Caco-2 (cell line): Measurements from ENCODE around the gene SWAP70. TPM values are rescaled to one million over a fixed set of nuclear protein-coding genes. Genes with fewer than 3 reads are reported as not detected.

Source experiments
- BruUV-seq: library from RNA; stranded (reverse); fragments of 400-500 nt; replicated peaks from 2 replicates; lab custom pipeline; 2021; lab: Mats Ljungman, UMichigan
- CTCF ChIA-PET: fragments of 300-600 bp; sonication (Branson Sonifier 250); formaldehyde crosslinking; loops from one replicate; lab custom pipeline; 2022; ENCODE audit warnings: antibody characterized with exemption; lab: Charles Lee
- POLR2A ChIA-PET: fragments of 300-600 bp; sonication (Branson Sonifier 250); formaldehyde crosslinking; loops from one replicate; lab custom pipeline; 2022; ENCODE audit warnings: antibody characterized with exemption; lab: Charles Lee
- DNase-seq, 2 experiments: peaks; one replicate each; pipeline versions ENCODE4 v3.0.0 to v3.0.0-alpha.2; 2020 to 2022
- H3K27me3 ChIP-seq: replicated peaks from 2 replicates; pipeline ENCODE4 v1.6.0; 2011; ENCODE audit warnings: low read length; ENCODE audit not compliant: control insufficient read depth, insufficient read depth
- H3K36me3 ChIP-seq: 2 replicates; pipeline ENCODE4 v1.5.1; 2011; ENCODE audit warnings: low read length; ENCODE audit not compliant: control insufficient read depth, insufficient read depth
- H3K4me1 ChIP-seq: fragments of 250-450 bp; sonication (Bioruptor Pico); 2 replicates; pipeline ENCODE4 v1.5.1; 2020; ENCODE audit warnings: mild to moderate bottlenecking
- H3K4me3 ChIP-seq: 2 replicates; pipeline ENCODE4 v1.5.1; 2011; ENCODE audit warnings: low read depth, mild to moderate bottlenecking, control low read depth, low read length
- H3K9me3 ChIP-seq: fragments of 250-450 bp; sonication (Bioruptor Pico); 2 replicates; pipeline ENCODE4 v1.5.1; 2020; ENCODE audit warnings: mild to moderate bottlenecking, moderate library complexity
- H3K27ac Mint-ChIP-seq: one replicate; pipeline ENCODE4 v1.8.0; 2022; ENCODE audit warnings: mixed read lengths; ENCODE audit not compliant: unreplicated experiment
- H3K27me3 Mint-ChIP-seq: one replicate; pipeline ENCODE4 v1.8.0; 2022; ENCODE audit warnings: mixed read lengths; ENCODE audit not compliant: insufficient read depth, unreplicated experiment
- H3K36me3 Mint-ChIP-seq: one replicate; pipeline ENCODE4 v1.8.0; 2022; ENCODE audit warnings: mild to moderate bottlenecking, mixed read lengths; ENCODE audit not compliant: insufficient read depth, unreplicated experiment
- H3K4me1 Mint-ChIP-seq: one replicate; pipeline ENCODE4 v1.8.0; 2022; ENCODE audit warnings: low read depth, mixed read lengths; ENCODE audit not compliant: unreplicated experiment
- H3K4me3 Mint-ChIP-seq: one replicate; pipeline ENCODE4 v1.8.0; 2022; ENCODE audit warnings: mild to moderate bottlenecking, moderate library complexity, mixed read lengths; ENCODE audit not compliant: unreplicated experiment
- H3K9me3 Mint-ChIP-seq: one replicate; pipeline ENCODE4 v1.8.0; 2022; ENCODE audit warnings: mixed read lengths; ENCODE audit not compliant: unreplicated experiment
- intact Hi-C: fragments of 100-400 bp; cut with micrococcal nuclease; formaldehyde crosslinking; loops from one replicate; pipeline ENCODE4 v1.10.0; 2022; ENCODE audit not compliant: unreplicated experiment
- total RNA-seq: library from RNA; stranded (reverse); gene quantifications from 2 replicates; pipeline ENCODE4 v1.2.3, GENCODE V29; 2022
- TF ChIP-seq, protein P1 (sequence below), 2 experiments: fragments of 200-600 bp in 1 of 2; IDR thresholded peaks; 1 replicate in 1 of 2; 2 replicates in 1 of 2; pipeline versions ENCODE4 v1.5.1 to v1.8.0; 2011 to 2022; ENCODE audit warnings: antibody characterized with exemption in 1 of 2, control low read depth in 1 of 2, inconsistent platforms in 1 of 2, low read depth in 1 of 2, low read length in 1 of 2, mild to moderate bottlenecking in 1 of 2, moderate library complexity in 1 of 2; ENCODE audit not compliant: insufficient read depth in 1 of 2, severe bottlenecking in 1 of 2, unreplicated experiment in 1 of 2

The SWAP70 gene
- total RNA-seq, 1 experiment from 2014 or later: 42.4 TPM

DNA sequence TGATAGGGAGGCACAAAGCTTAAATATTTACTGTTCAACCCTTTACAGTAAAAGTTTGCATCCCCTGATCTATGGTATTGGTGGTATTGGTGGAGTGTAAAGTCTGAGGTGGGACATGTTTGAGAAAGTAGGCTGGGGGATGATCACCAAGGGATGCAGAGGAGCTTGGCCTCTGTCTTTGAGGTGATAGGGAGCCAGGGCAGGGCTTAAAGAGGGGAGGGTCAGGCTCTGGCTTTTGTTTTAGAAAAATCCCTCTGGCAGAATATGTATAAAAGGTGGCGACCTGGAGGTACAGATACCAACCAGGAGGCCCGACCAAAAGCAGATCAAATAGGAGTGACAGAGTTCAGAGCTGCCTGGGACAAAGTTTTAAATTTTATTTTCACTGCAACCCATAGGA, 59.0 kb downstream of the SWAP70 start:
- Histone ChIP-seq H3K4me3 (no peak overlapping the region), H3K36me3 (peaks cover 1% of the 10 kb centered on the region; the same call in 1 of the 2 replicates), H3K4me1 (no peaks in the 10 kb centered on the region; the same call in 1 of the 2 replicates), H3K27me3 (no peaks in the 10 kb centered on the region), H3K9me3 (no peaks in the 10 kb centered on the region)
- intact Hi-C loops: no loop called here
- Mint-ChIP-seq H3K9me3 (no peaks in the 10 kb centered on the region), H3K27ac (no peak overlapping the region), H3K27me3 (no peaks in the 10 kb centered on the region), H3K4me1 (no peaks in the 10 kb centered on the region), H3K4me3 (no peak overlapping the region), H3K36me3 (peaks cover 15% of the 10 kb centered on the region)
- ChIA-PET POLR2A (no interaction called here), CTCF (no interaction called here)
- TF ChIP-seq, protein P1, sequence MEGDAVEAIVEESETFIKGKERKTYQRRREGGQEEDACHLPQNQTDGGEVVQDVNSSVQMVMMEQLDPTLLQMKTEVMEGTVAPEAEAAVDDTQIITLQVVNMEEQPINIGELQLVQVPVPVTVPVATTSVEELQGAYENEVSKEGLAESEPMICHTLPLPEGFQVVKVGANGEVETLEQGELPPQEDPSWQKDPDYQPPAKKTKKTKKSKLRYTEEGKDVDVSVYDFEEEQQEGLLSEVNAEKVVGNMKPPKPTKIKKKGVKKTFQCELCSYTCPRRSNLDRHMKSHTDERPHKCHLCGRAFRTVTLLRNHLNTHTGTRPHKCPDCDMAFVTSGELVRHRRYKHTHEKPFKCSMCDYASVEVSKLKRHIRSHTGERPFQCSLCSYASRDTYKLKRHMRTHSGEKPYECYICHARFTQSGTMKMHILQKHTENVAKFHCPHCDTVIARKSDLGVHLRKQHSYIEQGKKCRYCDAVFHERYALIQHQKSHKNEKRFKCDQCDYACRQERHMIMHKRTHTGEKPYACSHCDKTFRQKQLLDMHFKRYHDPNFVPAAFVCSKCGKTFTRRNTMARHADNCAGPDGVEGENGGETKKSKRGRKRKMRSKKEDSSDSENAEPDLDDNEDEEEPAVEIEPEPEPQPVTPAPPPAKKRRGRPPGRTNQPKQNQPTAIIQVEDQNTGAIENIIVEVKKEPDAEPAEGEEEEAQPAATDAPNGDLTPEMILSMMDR (IDR thresholded peaks at IDR 0.05; ENCODE audit: insufficient read depth in 1 of 2, low read depth in 1 of 2, low read length in 1 of 2, severe bottlenecking in 1 of 2, unreplicated experiment in 1 of 2): no peak
- no TSS peak for BruUV-seq
- no peak for DNase-seq

DNA sequence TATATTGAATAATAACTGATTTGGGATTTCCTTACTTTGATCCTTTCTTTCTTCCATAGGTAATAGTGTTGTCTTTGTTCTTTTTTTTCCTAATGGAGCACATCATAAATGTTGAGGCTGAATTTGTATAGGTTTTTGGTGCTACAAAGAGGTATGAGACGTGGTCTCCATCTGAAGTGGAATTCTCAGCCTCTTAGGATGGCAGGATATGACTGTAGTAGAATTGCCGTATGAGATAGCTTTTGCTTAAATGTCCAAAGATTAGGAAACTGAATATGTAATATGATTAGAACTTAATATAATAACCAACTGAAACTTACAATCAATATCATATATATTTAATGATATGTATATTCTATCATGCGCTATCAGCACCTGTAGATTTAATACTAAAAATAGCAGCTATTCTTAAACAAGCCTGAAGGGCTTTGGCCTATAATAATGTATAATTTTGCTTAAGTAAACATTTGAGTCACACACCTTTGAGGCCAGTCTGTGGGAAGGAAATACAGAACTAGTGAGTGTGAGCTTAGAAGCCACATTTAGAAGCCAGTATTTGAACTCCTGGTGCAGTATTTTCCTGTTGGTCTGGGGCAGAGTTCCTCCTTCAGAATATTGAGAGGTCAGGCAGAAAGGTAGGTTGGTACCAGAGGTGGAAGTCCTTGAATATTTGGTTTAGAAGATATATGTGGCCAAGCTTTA, 62.6 kb downstream of the SWAP70 start:
- H3K27me3 Mint-ChIP-seq: no peaks in the 10 kb centered on the region
- TF ChIP-seq, protein P1 (IDR thresholded peaks at IDR 0.05; ENCODE audit: insufficient read depth in 1 of 2, low read depth in 1 of 2, low read length in 1 of 2, severe bottlenecking in 1 of 2, unreplicated experiment in 1 of 2): no peak
- peaks cover 32% of the 10 kb centered on the region for H3K36me3 Mint-ChIP-seq
- intact Hi-C loops: no loop called here
- H3K27ac Mint-ChIP-seq: no peak overlapping the region
- ChIA-PET POLR2A (interaction anchor here (0.6 kb wide), 1 partner anchor 19 kb away, joined by 3 read pairs; no protein-coding TSS in a partner anchor), CTCF (interaction anchor here (1.0 to 1.6 kb wide), 3 partner anchors 22 to 113 kb away, joined by 3 to 8 read pairs (median 3); partner anchors contain the start of gene SWAP70)
- no peaks in the 10 kb centered on the region for H3K4me1 Mint-ChIP-seq
- Histone ChIP-seq H3K9me3 (no peaks in the 10 kb centered on the region), H3K4me1 (no peaks in the 10 kb centered on the region; the same call in 1 of the 2 replicates), H3K36me3 (no peaks in the 10 kb centered on the region), H3K4me3 (no peak overlapping the region), H3K27me3 (no peaks in the 10 kb centered on the region)
- no peak overlapping the region for H3K4me3 Mint-ChIP-seq
- DNase-seq: no peak
- H3K9me3 Mint-ChIP-seq: no peaks in the 10 kb centered on the region
- no TSS peak for BruUV-seq

DNA sequence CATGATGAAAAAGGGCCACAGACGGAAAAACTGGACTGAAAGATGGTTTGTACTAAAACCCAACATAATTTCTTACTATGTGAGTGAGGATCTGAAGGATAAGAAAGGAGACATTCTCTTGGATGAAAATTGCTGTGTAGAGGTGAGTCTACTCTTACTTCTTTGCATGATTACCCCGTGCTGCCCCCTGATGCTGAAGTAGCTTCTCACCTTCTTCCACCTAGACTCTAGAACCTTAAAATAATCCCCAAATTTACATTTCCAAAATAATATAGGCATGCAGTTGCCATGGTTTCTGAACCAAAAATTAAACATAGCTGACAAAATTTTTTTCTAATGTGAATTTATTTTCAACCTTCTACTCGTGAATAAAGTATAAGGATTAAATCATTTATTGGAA, 64.2 kb downstream of the SWAP70 start:
- Histone ChIP-seq H3K36me3 (peaks cover 1% of the 10 kb centered on the region; the same call in 1 of the 2 replicates), H3K4me3 (no peak overlapping the region), H3K4me1 (no peaks in the 10 kb centered on the region; the same call in 1 of the 2 replicates), H3K27me3 (no peaks in the 10 kb centered on the region), H3K9me3 (no peaks in the 10 kb centered on the region)
- H3K9me3 Mint-ChIP-seq: no peaks in the 10 kb centered on the region
- peaks cover 44% of the 10 kb centered on the region for H3K36me3 Mint-ChIP-seq
- no peak for DNase-seq
- no peaks in the 10 kb centered on the region for H3K27me3 Mint-ChIP-seq
- CTCF ChIA-PET: no interaction called here
- no peaks in the 10 kb centered on the region for H3K4me1 Mint-ChIP-seq
- TF ChIP-seq, protein P1 (IDR thresholded peaks at IDR 0.05; ENCODE audit: insufficient read depth in 1 of 2, low read depth in 1 of 2, low read length in 1 of 2, severe bottlenecking in 1 of 2, unreplicated experiment in 1 of 2): no peak
- no peak overlapping the region for H3K27ac Mint-ChIP-seq
- intact Hi-C loops: no loop called here
- no TSS peak for BruUV-seq
- POLR2A ChIA-PET: no interaction called here
- H3K4me3 Mint-ChIP-seq: no peak overlapping the region
